Spinal cord (tissue), 10 donors: ENCODE measurements around the gene AMIGO2. TPM values are rescaled to one million over a fixed set of nuclear protein-coding genes. Genes with fewer than 3 reads are reported as not detected.
A peak's percentile ranks its signal among the peaks of the same experiment; 100 is the strongest.

Experiments used
- DNase-seq, 6 donors: peaks; one replicate each; pipeline versions ENCODE4 v3.0.0 to v3.0.0-alpha.2; 2013 to 2015; ENCODE audit warnings: low spot score in 6 of 6, low read depth in 4 of 6
- H3K27ac ChIP-seq: one replicate; pipeline ENCODE4 v1.5.1; 2013; ENCODE audit warnings: low read depth, low read length, control low read depth
- H3K27me3 ChIP-seq: one replicate; pipeline ENCODE4 v1.6.1; 2013; ENCODE audit warnings: low read length; ENCODE audit not compliant: control insufficient read depth, insufficient read depth
- H3K36me3 ChIP-seq: one replicate; pipeline ENCODE4 v1.6.1; 2013; ENCODE audit warnings: low read length; ENCODE audit not compliant: control insufficient read depth, insufficient read depth
- H3K4me1 ChIP-seq: one replicate; pipeline ENCODE4 v1.6.1; 2013; ENCODE audit warnings: low read length; ENCODE audit not compliant: control insufficient read depth, insufficient read depth
- H3K4me3 ChIP-seq: one replicate; pipeline ENCODE4 v1.5.1; 2013; ENCODE audit warnings: low read depth, low read length, control low read depth
- H3K9me3 ChIP-seq: one replicate; pipeline ENCODE4 v1.6.1; 2013; ENCODE audit warnings: low read length; ENCODE audit not compliant: control insufficient read depth, insufficient read depth
- WGBS: methylation state at CpG from one replicate; pipeline ENCODE4 v1.1.5; 2013; ENCODE audit warnings: missing lambda C conversion rate; ENCODE audit not compliant: insufficient coverage; 5-methylcytosine and 5-hydroxymethylcytosine counted together
- polyA plus RNA-seq, 2 donors: library from polyadenylated mRNA; unstranded; fragments of 120-200 nt; gene quantifications; one replicate each; pipeline ENCODE4 v1.2.1, GENCODE V29; 2013; ENCODE audit not compliant: insufficient read length in 2 of 2
- total RNA-seq, 2 donors: library from RNA; depleted of rRNA in 1 of 2; stranded (reverse); fragments of 120-200 nt in 1 of 2; fragments of >200 nt in 1 of 2; gene quantifications; one replicate each; pipeline versions ENCODE4 v1.2.3 to v1.2.4, GENCODE V29; 2013 to 2014
- donor health status: healthy.

The AMIGO2 gene
- total and polyA plus RNA-seq, 4 donors, result 5.6 to 12.6 (median 9.7) TPM

GRCh38 chr12:47041327-47041726 lies 38.4 kb downstream of the AMIGO2 start:
- H3K27me3 ChIP-seq, result no peaks in the 10 kb centered on the region
- WGBS, result 93% methylated on average over 3 of the region's 4 CpGs
- H3K27ac ChIP-seq, result no peak overlapping the region
- H3K4me3 ChIP-seq, result no peak overlapping the region
- no peak for DNase-seq
- H3K4me1 ChIP-seq, result no peaks in the 10 kb centered on the region
- no peaks in the 10 kb centered on the region for H3K9me3 ChIP-seq
- no peaks in the 10 kb centered on the region for H3K36me3 ChIP-seq

DNA sequence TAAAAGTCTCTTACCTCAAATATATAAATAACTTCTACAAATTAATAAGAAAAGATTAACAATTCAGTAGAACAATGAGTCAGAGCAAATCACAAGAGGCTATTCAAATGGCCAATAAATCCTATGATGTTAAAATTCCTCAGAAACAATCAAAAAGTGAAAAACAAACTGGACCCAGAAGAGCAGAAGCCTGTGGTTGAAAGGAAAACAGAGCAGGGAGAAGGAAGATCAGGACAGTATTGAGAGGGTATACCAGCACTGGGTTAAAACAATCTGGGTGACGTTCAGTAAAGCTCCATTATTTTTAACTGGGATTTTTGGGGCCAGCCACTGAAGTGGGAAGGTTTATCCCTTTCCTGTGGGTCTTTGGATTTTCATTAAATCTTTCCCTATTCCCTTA lies 40.0 kb downstream of the AMIGO2 start:
- Histone ChIP-seq H3K36me3 (no peaks in the 10 kb centered on the region), H3K4me3 (no peak overlapping the region), H3K27ac (no peak overlapping the region), H3K27me3 (no peaks in the 10 kb centered on the region), H3K4me1 (no peaks in the 10 kb centered on the region), H3K9me3 (no peaks in the 10 kb centered on the region)
- no peak for DNase-seq
- no CpG with 5 or more reads among the region's 1 CpG for WGBS

- no peak for DNase-seq
- H3K9me3 ChIP-seq, result no peaks in the 10 kb centered on the region
- H3K4me1 ChIP-seq, result no peaks in the 10 kb centered on the region
- WGBS, result no CpG with 5 or more reads among the region's 2 CpGs
- no peak overlapping the region for H3K27ac ChIP-seq
- H3K27me3 ChIP-seq, result no peaks in the 10 kb centered on the region
- no peak overlapping the region for H3K4me3 ChIP-seq
- no peaks in the 10 kb centered on the region for H3K36me3 ChIP-seq
Observed at GRCh38 chr12:47039079-47039478, 40.7 kb downstream of the AMIGO2 start.

GRCh38 chr12:47038270-47038748 lies 41.5 kb downstream of the AMIGO2 start:
- DNase-seq, result no peak

DNA sequence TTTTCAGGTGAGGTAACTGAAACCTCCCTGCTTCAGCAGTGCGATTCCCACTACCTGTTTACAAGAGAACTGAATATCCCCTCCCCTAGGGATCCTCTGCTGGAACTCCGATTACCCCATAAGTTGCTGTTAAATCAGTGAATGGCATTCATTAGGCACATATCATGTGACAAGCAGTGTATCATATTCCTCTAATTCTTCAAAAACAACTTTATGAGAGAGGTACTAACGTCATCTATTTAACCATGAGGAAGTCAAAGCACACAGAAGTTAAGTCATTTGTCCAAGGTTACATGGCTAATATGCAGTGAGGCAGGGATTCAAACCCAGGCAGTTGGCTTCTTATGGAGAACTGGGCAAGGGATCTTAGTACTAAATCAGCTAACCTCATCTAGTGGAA lies 44.3 kb downstream of the AMIGO2 start:
- DNase-seq, result no peak
- H3K27me3 ChIP-seq, result no peaks in the 10 kb centered on the region
- H3K27ac ChIP-seq, result no peak overlapping the region
- H3K4me1 ChIP-seq, result no peaks in the 10 kb centered on the region
- WGBS, result 67% methylated on average over 1 of the region's 3 CpGs
- H3K9me3 ChIP-seq, result no peaks in the 10 kb centered on the region
- H3K36me3 ChIP-seq, result no peaks in the 10 kb centered on the region
- H3K4me3 ChIP-seq, result no peak overlapping the region

More at GRCh38 chr12:47038270-47038748, 41.5 kb downstream of the AMIGO2 start:
- Histone ChIP-seq H3K4me3 (no peak overlapping the region), H3K9me3 (no peaks in the 10 kb centered on the region), H3K36me3 (no peaks in the 10 kb centered on the region), H3K27ac (no peak overlapping the region), H3K27me3 (no peaks in the 10 kb centered on the region), H3K4me1 (no peaks in the 10 kb centered on the region)
- no CpG with 5 or more reads among the region's 1 CpG for WGBS

GRCh38 chr12:47034661-47035060 lies 45.1 kb downstream of the AMIGO2 start:
- Histone ChIP-seq H3K27me3 (no peaks in the 10 kb centered on the region), H3K36me3 (no peaks in the 10 kb centered on the region), H3K4me3 (no peak overlapping the region), H3K4me1 (no peaks in the 10 kb centered on the region), H3K27ac (no peak overlapping the region), H3K9me3 (no peaks in the 10 kb centered on the region)
- WGBS, result 100% methylated on average over 1 of the region's 2 CpGs
- DNase-seq, result no peak

GRCh38 chr12:47033789-47034555 lies 45.8 kb downstream of the AMIGO2 start:
- no peak overlapping the region for H3K27ac ChIP-seq
- H3K4me1 ChIP-seq, result no peaks in the 10 kb centered on the region
- no peaks in the 10 kb centered on the region for H3K9me3 ChIP-seq
- H3K4me3 ChIP-seq, result no peak overlapping the region
- H3K36me3 ChIP-seq, result no peaks in the 10 kb centered on the region
- DNase-seq, result peak in 1 of 6 donors; percentile 38
- H3K27me3 ChIP-seq, result no peaks in the 10 kb centered on the region
- 67% methylated on average over 2 of the region's 5 CpGs for WGBS

- H3K4me1 ChIP-seq, result no peaks in the 10 kb centered on the region
Observed at GRCh38 chr12:47033081-47033480, 46.7 kb downstream of the AMIGO2 start.

GRCh38 chr12:47032644-47033043 lies 47.1 kb downstream of the AMIGO2 start:
- Histone ChIP-seq H3K27ac (no peak overlapping the region), H3K4me3 (no peak overlapping the region), H3K36me3 (no peaks in the 10 kb centered on the region), H3K9me3 (no peaks in the 10 kb centered on the region), H3K27me3 (no peaks in the 10 kb centered on the region), H3K4me1 (no peaks in the 10 kb centered on the region)
- WGBS, result no CpG with 5 or more reads among the region's 1 CpG
- peak in 4 of 6 donors; percentile 45 to 93 (median 66) for DNase-seq

More at GRCh38 chr12:47033081-47033480, 46.7 kb downstream of the AMIGO2 start:
- H3K4me3 ChIP-seq, result no peak overlapping the region
- no peaks in the 10 kb centered on the region for H3K9me3 ChIP-seq
- H3K36me3 ChIP-seq, result no peaks in the 10 kb centered on the region
- WGBS, result 44% methylated on average over 4 of the region's 5 CpGs
- DNase-seq, result no peak
- H3K27ac ChIP-seq, result no peak overlapping the region
- H3K27me3 ChIP-seq, result no peaks in the 10 kb centered on the region

DNA sequence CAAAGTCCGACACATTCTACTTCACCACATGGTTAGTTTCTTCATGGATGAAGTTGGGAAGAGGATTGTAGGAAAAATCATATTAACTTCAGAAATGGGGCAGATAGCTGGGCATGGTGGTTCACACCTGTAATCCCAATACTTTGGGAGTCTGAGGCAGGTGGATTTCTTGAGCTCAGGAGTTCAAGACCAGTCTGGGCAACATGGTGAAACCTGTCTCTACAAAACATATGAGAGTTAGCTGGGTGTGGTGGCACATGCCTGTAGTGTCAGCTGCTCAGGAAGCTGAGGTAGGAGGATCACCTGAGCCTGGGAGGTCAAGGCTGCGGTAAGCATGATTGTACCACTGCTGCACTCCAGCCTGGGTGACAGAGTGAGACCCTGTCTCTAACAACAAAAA lies 49.9 kb downstream of the AMIGO2 start:
- WGBS, result 100% methylated on average over 1 of the region's 2 CpGs
- Histone ChIP-seq H3K36me3 (no peaks in the 10 kb centered on the region), H3K4me3 (no peak overlapping the region)

More for the DNA sequence above, 49.9 kb downstream of the AMIGO2 start:
- Histone ChIP-seq H3K9me3 (no peaks in the 10 kb centered on the region), H3K27me3 (no peaks in the 10 kb centered on the region), H3K4me1 (no peaks in the 10 kb centered on the region), H3K27ac (no peak overlapping the region)
- DNase-seq, result no peak
